ENCODE results near the gene GRK7. TPM values are rescaled to one million over a fixed set of nuclear protein-coding genes. Genes with fewer than 3 reads are reported as not detected.

The GRK7 gene
- total RNA-seq, 1 donor from 2014 or later = not detected

- DNase-seq (ENCODE audit: low spot score) = no peak
- peak; percentile 17 for TF ChIP-seq CTCF (IDR thresholded peaks at IDR 0.05)
- no peak overlapping the region for H3K4me3 Mint-ChIP-seq (ENCODE audit: unreplicated experiment)
- H3K36me3 Mint-ChIP-seq (ENCODE audit: low read depth) = no peaks in the 10 kb centered on the region
- no peaks in the 10 kb centered on the region for H3K27me3 Mint-ChIP-seq (ENCODE audit: low read depth)
- H3K4me1 Mint-ChIP-seq (ENCODE audit: low read depth) = peaks cover 9% of the 10 kb centered on the region
- no peak overlapping the region for H3K27ac Mint-ChIP-seq (ENCODE audit: unreplicated experiment)
- H3K9me3 Mint-ChIP-seq (ENCODE audit: low read depth) = no peaks in the 10 kb centered on the region
Observed at GRCh38 chr3:141793476-141794260, 30.5 kb downstream of the GRK7 start.

GRCh38 chr3:141795276-141795675 lies 32.1 kb downstream of the GRK7 start:
- Mint-ChIP-seq H3K27ac (ENCODE audit: unreplicated experiment) (no peak overlapping the region), H3K27me3 (ENCODE audit: low read depth) (no peaks in the 10 kb centered on the region), H3K36me3 (ENCODE audit: low read depth) (peaks cover 2% of the 10 kb centered on the region), H3K9me3 (ENCODE audit: low read depth) (peaks cover 1% of the 10 kb centered on the region), H3K4me1 (ENCODE audit: low read depth) (peaks cover 9% of the 10 kb centered on the region), H3K4me3 (ENCODE audit: unreplicated experiment) (no peak overlapping the region)
- no peak for TF ChIP-seq CTCF (IDR thresholded peaks at IDR 0.05)
- DNase-seq (ENCODE audit: low spot score) = no peak

- Mint-ChIP-seq H3K27me3 (ENCODE audit: low read depth) (no peaks in the 10 kb centered on the region), H3K4me3 (ENCODE audit: unreplicated experiment) (no peak overlapping the region), H3K9me3 (ENCODE audit: low read depth) (peaks cover 6% of the 10 kb centered on the region), H3K27ac (ENCODE audit: unreplicated experiment) (no peak overlapping the region), H3K36me3 (ENCODE audit: low read depth) (peaks cover 4% of the 10 kb centered on the region), H3K4me1 (ENCODE audit: low read depth) (peaks cover 9% of the 10 kb centered on the region)
- no peak for DNase-seq (ENCODE audit: low spot score)
- TF ChIP-seq CTCF (IDR thresholded peaks at IDR 0.05) = no peak
Observed at GRCh38 chr3:141795741-141796080, 32.5 kb downstream of the GRK7 start.

- H3K9me3 Mint-ChIP-seq (ENCODE audit: low read depth) = peaks cover 6% of the 10 kb centered on the region
- no peak for TF ChIP-seq CTCF (IDR thresholded peaks at IDR 0.05)
- H3K36me3 Mint-ChIP-seq (ENCODE audit: low read depth) = peaks cover 4% of the 10 kb centered on the region
- no peaks in the 10 kb centered on the region for H3K27me3 Mint-ChIP-seq (ENCODE audit: low read depth)
- DNase-seq (ENCODE audit: low spot score) = no peak
- no peak overlapping the region for H3K4me3 Mint-ChIP-seq (ENCODE audit: unreplicated experiment)
- no peak overlapping the region for H3K27ac Mint-ChIP-seq (ENCODE audit: unreplicated experiment)
- peaks cover 9% of the 10 kb centered on the region for H3K4me1 Mint-ChIP-seq (ENCODE audit: low read depth)
Observed at GRCh38 chr3:141796081-141796888, 33.1 kb downstream of the GRK7 start.

DNA sequence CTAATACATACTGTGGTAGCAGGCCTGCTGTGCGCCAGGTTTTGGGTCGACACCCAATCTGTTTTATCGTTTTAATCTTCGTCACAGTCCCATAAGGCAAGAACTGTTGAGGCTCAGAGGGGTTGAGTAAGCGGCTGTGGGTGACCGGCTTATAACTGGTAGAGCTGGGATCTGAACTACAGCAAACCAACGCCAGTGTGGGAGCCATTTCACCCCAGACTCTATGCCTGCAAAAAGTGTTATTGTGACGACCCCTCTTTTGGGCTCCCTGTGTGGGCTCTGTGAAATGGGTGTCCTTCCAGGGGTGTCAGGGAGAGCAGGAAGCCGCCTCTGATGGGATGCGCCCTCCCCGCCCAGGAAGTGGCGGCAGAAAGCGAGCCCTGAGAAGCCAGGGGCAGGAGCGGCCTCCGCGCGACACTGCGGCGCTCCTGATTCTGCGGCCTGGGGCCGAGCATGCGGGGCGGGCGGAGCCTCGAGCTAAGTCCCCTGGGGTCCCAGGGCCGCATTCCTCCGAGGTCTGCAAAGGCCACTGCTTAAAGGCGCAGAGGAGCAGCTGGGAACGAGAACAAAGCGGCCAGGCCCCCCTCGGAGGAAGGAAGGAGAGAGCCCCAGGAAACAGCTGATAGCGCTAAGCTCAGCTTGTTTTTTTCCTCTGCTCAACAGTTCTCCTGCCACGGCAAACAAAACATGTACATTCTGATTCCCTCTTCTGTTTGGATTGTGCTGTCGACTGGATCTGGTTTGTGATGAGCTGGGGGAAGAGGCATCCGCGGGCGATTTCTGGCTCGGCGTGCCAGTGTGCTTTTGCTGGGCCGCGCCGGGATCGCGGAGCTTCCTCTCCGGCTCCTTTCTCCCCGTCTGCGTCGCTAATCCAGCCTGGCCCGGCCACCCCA lies 33.9 kb downstream of the GRK7 start:
- TF ChIP-seq CTCF (IDR thresholded peaks at IDR 0.05) = no peak
- Mint-ChIP-seq H3K4me3 (ENCODE audit: unreplicated experiment) (peak overlapping the region; percentile 72), H3K27me3 (ENCODE audit: low read depth) (no peaks in the 10 kb centered on the region), H3K36me3 (ENCODE audit: low read depth) (peaks cover 5% of the 10 kb centered on the region), H3K9me3 (ENCODE audit: low read depth) (peaks cover 10% of the 10 kb centered on the region), H3K27ac (ENCODE audit: unreplicated experiment) (peak overlapping the region; percentile 75), H3K4me1 (ENCODE audit: low read depth) (peaks cover 9% of the 10 kb centered on the region)
- DNase-seq (ENCODE audit: low spot score) = no peak

Data from chondrocyte (in vitro differentiated cells).